GM12878 (cell line): ENCODE results near the gene LSM5. TPM values are rescaled to one million over a fixed set of nuclear protein-coding genes. Genes with fewer than 3 reads are reported as not detected.

ENCODE experiments used
- ATAC-seq: fragments of 200-7000 bp; cut with Tn5 transposase; 3 replicates; pipeline ENCODE4 v1.9.1; 2020; ENCODE audit warnings: mild to moderate bottlenecking, moderate library complexity
- BruUV-seq: library from RNA; stranded (reverse); fragments of 400-500 nt; replicated peaks from 2 replicates; lab custom pipeline; 2021; lab: Mats Ljungman, UMichigan
- CTCF ChIA-PET: fragments of 300-600 bp; sonication (Branson Sonifier 250); formaldehyde crosslinking; extraction: SDS; loops from one replicate; lab custom pipeline; 2021; ENCODE audit warnings: inconsistent platforms; lab: Yijun Ruan, JAX
- POLR2A ChIA-PET: fragments of 350-600 bp; formaldehyde crosslinking; extraction: SDS; loops from one replicate; lab custom pipeline; 2021; ENCODE audit warnings: inconsistent platforms; lab: Charles Lee
- RAD21 ChIA-PET: fragments of 300-600 bp; sonication (Branson Sonifier 250); formaldehyde crosslinking; loops from one replicate; lab custom pipeline; 2023; ENCODE audit warnings: antibody characterized with exemption; ENCODE audit not compliant: unreplicated experiment; lab: Charles Lee
- SMC1A ChIA-PET: fragments of 300-600 bp; sonication (Branson Sonifier 250); formaldehyde crosslinking; loops from one replicate; lab custom pipeline; 2023; ENCODE audit not compliant: unreplicated experiment, uncharacterized antibody; lab: Charles Lee
- DNase-seq: peaks from one replicate; pipeline ENCODE4 v3.0.0-alpha.2; 2011; ENCODE audit warnings: low read depth, low spot score
- FAIRE-seq: peaks from 3 replicates; lab custom pipeline; 2011; peaks lifted over from hg19 to GRCh38; lab: Jason Lieb, UNC
- H2AFZ ChIP-seq: 2 replicates; pipeline ENCODE4 v1.6.0; 2011; ENCODE audit warnings: low read depth, low read length, control low read depth; ENCODE audit not compliant: control insufficient read depth
- H3K27ac ChIP-seq: 2 replicates; pipeline ENCODE4 v1.5.1; 2011; ENCODE audit warnings: control low read depth; ENCODE audit not compliant: control insufficient read depth, insufficient read depth
- H3K27me3 ChIP-seq, 2 experiments: replicated peaks in 1 of 2; 2 replicates each; pipeline versions ENCODE4 v1.6.0 to v1.6.1; 2011; ENCODE audit warnings: low read length in 1 of 2; ENCODE audit not compliant: control insufficient read depth in 2 of 2, insufficient read depth in 2 of 2
- H3K36me3 ChIP-seq, 2 experiments: 2 replicates each; pipeline ENCODE4 v1.5.1; 2011; ENCODE audit warnings: low read length in 1 of 2; ENCODE audit not compliant: control insufficient read depth in 2 of 2, insufficient read depth in 2 of 2
- H3K4me1 ChIP-seq: 2 replicates; pipeline ENCODE4 v1.6.1; 2011; ENCODE audit warnings: mild to moderate bottlenecking, low read length, moderate library complexity, mixed read lengths; ENCODE audit not compliant: control insufficient read depth, insufficient read depth
- H3K4me2 ChIP-seq: 2 replicates; pipeline ENCODE4 v1.6.0; 2011; ENCODE audit warnings: control low read depth; ENCODE audit not compliant: control insufficient read depth, insufficient read depth
- H3K4me3 ChIP-seq: fragments of 200-600 bp; sonication (generic); 2 replicates; pipeline ENCODE4 v1.5.1; 2016
- H3K79me2 ChIP-seq: 2 replicates; pipeline ENCODE4 v1.6.0; 2011; ENCODE audit warnings: low read length; ENCODE audit not compliant: control insufficient read depth, insufficient read depth
- H3K9ac ChIP-seq: 2 replicates; pipeline ENCODE4 v1.8.0; 2011; ENCODE audit warnings: low read length, control low read depth, mixed read lengths; ENCODE audit not compliant: control insufficient read depth, insufficient read depth
- H3K9me3 ChIP-seq: replicated peaks from 3 replicates; pipeline ENCODE4 v1.5.1; 2011; ENCODE audit warnings: mild to moderate bottlenecking, low read length; ENCODE audit not compliant: control insufficient read depth, insufficient read depth
- H4K20me1 ChIP-seq: 2 replicates; pipeline ENCODE4 v1.6.0; 2011; ENCODE audit not compliant: control insufficient read depth, insufficient read depth
- ATF3 ChIP-seq: IDR thresholded peaks from 2 replicates; pipeline ENCODE4 v1.6.1; 2011; ENCODE audit warnings: low read depth, mild to moderate bottlenecking, low read length, moderate library complexity, borderline replicate concordance; ENCODE audit errors: extremely low read depth
- CHD4 ChIP-seq: fragments of 200-600 bp; sonication (generic); IDR thresholded peaks from 2 replicates; pipeline ENCODE4 v1.6.1; 2016; ENCODE audit warnings: mild to moderate bottlenecking
- EED ChIP-seq: sonication (generic); IDR thresholded peaks from 2 replicates; pipeline ENCODE4 v1.6.1; 2016; ENCODE audit warnings: antibody characterized with exemption, low read depth
- ESRRA ChIP-seq: IDR thresholded peaks from 2 replicates; pipeline ENCODE4 v1.6.1; 2012; ENCODE audit warnings: mild to moderate bottlenecking, low read length, improper control_type of control experiment
- FOXK2 ChIP-seq: fragments of 450-650 bp; IDR thresholded peaks from 2 replicates; pipeline ENCODE4 v1.6.1; 2017; ENCODE audit warnings: mild to moderate bottlenecking, moderate library complexity
- KAT2A ChIP-seq: conservative IDR thresholded peaks from 2 replicates; pipeline ENCODE4 v1.6.1; 2011; ENCODE audit warnings: low read depth, low read length; ENCODE audit not compliant: control insufficient read depth
- KLF5 ChIP-seq: fragments of 450-650 bp; IDR thresholded peaks from 2 replicates; pipeline ENCODE4 v1.6.1; 2014; ENCODE audit warnings: mild to moderate bottlenecking; ENCODE audit not compliant: partially characterized antibody
- NFIC ChIP-seq: IDR thresholded peaks from 2 replicates; pipeline ENCODE4 v1.6.1; 2012; ENCODE audit warnings: low read depth, mild to moderate bottlenecking, inconsistent platforms, low read length, moderate library complexity
- NR2C1 ChIP-seq: fragments of 450-650 bp; IDR thresholded peaks from 2 replicates; pipeline ENCODE4 v1.6.1; 2017; ENCODE audit warnings: antibody characterized with exemption, mild to moderate bottlenecking, moderate library complexity
- POU2F2 ChIP-seq: IDR thresholded peaks from 3 replicates; pipeline ENCODE4 v1.6.1; 2011; ENCODE audit warnings: low read depth, mild to moderate bottlenecking, low read length, borderline replicate concordance
- SP1 ChIP-seq: IDR thresholded peaks from one replicate; pipeline ENCODE4 v1.6.1; 2011; ENCODE audit warnings: low read depth, low read length
- TCF3 ChIP-seq: IDR thresholded peaks from 2 replicates; pipeline ENCODE4 v1.6.1; 2012; ENCODE audit warnings: low read depth, mild to moderate bottlenecking, low read length, borderline replicate concordance; ENCODE audit not compliant: insufficient read depth
- WRNIP1 ChIP-seq: IDR thresholded peaks from 2 replicates; pipeline ENCODE4 v1.6.1; 2011; ENCODE audit warnings: low read depth, low read length, improper control_type of control experiment, borderline replicate concordance
- ZBED1 ChIP-seq: IDR thresholded peaks from 2 replicates; pipeline ENCODE4 v1.6.1; 2016; ENCODE audit warnings: borderline replicate concordance
- ZNF687 ChIP-seq: fragments of 450-650 bp; IDR thresholded peaks from 2 replicates; pipeline ENCODE4 v1.6.1; 2017; ENCODE audit warnings: mild to moderate bottlenecking, moderate library complexity
- WGBS: methylation state at CpG from one replicate; pipeline ENCODE4 v1.1.6; 2016; ENCODE audit warnings: low lambda C conversion rate; ENCODE audit not compliant: insufficient replicate concordance, insufficient coverage; ENCODE audit errors: missing lambda C conversion rate; 5-methylcytosine and 5-hydroxymethylcytosine counted together
- in situ Hi-C: fragments of 300-500 bp; cut with MboI; formaldehyde crosslinking; loops from 9 replicates; pipeline ENCODE4 v1.14.3; 2018; ENCODE audit warnings: mixed read lengths
- intact Hi-C: fragments of 100-400 bp; cut with micrococcal nuclease; formaldehyde crosslinking; loops from one replicate; pipeline ENCODE4 v1.14.2; 2022; ENCODE audit not compliant: unreplicated experiment
- polyA plus RNA-seq, 11 experiments: library from polyadenylated mRNA; depleted of rRNA in 4 of 11; unstranded in 6 of 11; stranded (reverse) in 5 of 11; fragments of >200 nt; fragmentation: Nextera tagmentation in 4 of 11; fragmentation: Illumina TruSeq in 1 of 11; extraction: Ambion mirVana in 4 of 11; extraction: Trizol in 1 of 11; gene quantifications; 1 replicate in 1 of 11; 2 replicates in 10 of 11; pipeline versions ENCODE4 v1.2.1 to v1.2.3, GENCODE V29; 2011 to 2016; ENCODE audit warnings: inconsistent platforms in 2 of 11, missing spikeins in 2 of 11, low read depth in 1 of 11
- total RNA-seq, 4 experiments: library from RNA; depleted of rRNA in 3 of 4; stranded (reverse); fragments of >200 nt in 3 of 4; fragmentation: Illumina TruSeq in 1 of 4; extraction: Trizol in 1 of 4; gene quantifications; 2 replicates each; pipeline versions ENCODE4 v1.2.1 to v1.2.3, GENCODE V29; 2013 to 2021

The LSM5 gene
- total and polyA plus RNA-seq, 10 of the 15 experiments (the other 5 are each of a cell fraction or from before 2014, with no cell fraction given) = 29.4 to 538 (median 145) TPM

GRCh38 chr7:32459788-32460187 is 30.4 kb downstream of the LSM5 start:
- BruUV-seq = no TSS peak
- intact Hi-C loops = no loop called here
- no peak overlapping the region for H3K27ac ChIP-seq
- no peak overlapping the region for H2AFZ ChIP-seq
- no peaks in the 10 kb centered on the region for H3K79me2 ChIP-seq
- H3K4me2 ChIP-seq = no peak overlapping the region
- no peaks in the 10 kb centered on the region for H4K20me1 ChIP-seq
- ChIA-PET RAD21 (no interaction called here), POLR2A (no interaction called here), SMC1A (interaction anchor here (1.2 kb wide), 1 partner anchor 20 kb away, joined by 4 read pairs; no protein-coding TSS in a partner anchor)
- ATAC-seq (no peak), DNase-seq (no peak), FAIRE-seq (no peak)
- no peak overlapping the region for H3K9ac ChIP-seq
- WGBS = 21% methylated on average over 2 of the region's 2 CpGs
- no peaks in the 10 kb centered on the region for H3K36me3 ChIP-seq
- TF ChIP-seq ZBED1 = no peak
- TF ChIP-seq KLF5 = no peak
- no peak for TF ChIP-seq WRNIP1
- TF ChIP-seq ATF3 = no peak
- no peak for TF ChIP-seq TCF3
- no peak for TF ChIP-seq EED
- TF ChIP-seq POU2F2 = no peak
- TF ChIP-seq NFIC = no peak
- TF ChIP-seq KAT2A = no peak
- TF ChIP-seq FOXK2 = no peak
- TF ChIP-seq NR2C1 = no peak
- TF ChIP-seq CHD4 = no peak
- TF ChIP-seq SP1 = no peak
- no peak for TF ChIP-seq ZNF687
- no peak for TF ChIP-seq ESRRA
- TF ChIP-seq, all 136 proteins: peak for 0
- CTCF ChIA-PET = no interaction called here
- Histone ChIP-seq H3K4me3 (no peak overlapping the region), H3K27me3 (no peaks in the 10 kb centered on the region), H3K4me1 (no peaks in the 10 kb centered on the region), H3K9me3 (no peaks in the 10 kb centered on the region)
- in situ Hi-C loops = no loop called here
